Effector memory CD4-positive, alpha-beta T cell (primary cell): ENCODE data around the gene ABI3.

Experiments used
- DNase-seq, 3 donors: peaks; one replicate each; pipeline ENCODE4 v3.0.0-alpha.2; 2020
- H3K27ac ChIP-seq: 2 replicates; pipeline ENCODE4 v1.7.0; 2013; ENCODE audit warnings: mild to moderate bottlenecking, low read length, moderate library complexity; ENCODE audit not compliant: insufficient read depth, poor library complexity, severe bottlenecking
- H3K27me3 ChIP-seq: replicated peaks from 2 replicates; pipeline ENCODE4 v1.7.0; 2013; ENCODE audit warnings: mild to moderate bottlenecking, low read length; ENCODE audit not compliant: insufficient read depth, control insufficient read depth, poor library complexity, severe bottlenecking
- H3K36me3 ChIP-seq: 2 replicates; pipeline ENCODE4 v1.7.0; 2013; ENCODE audit warnings: mild to moderate bottlenecking, low read length, moderate library complexity; ENCODE audit not compliant: control insufficient read depth, insufficient read depth
- H3K4me1 ChIP-seq: 2 replicates; pipeline ENCODE4 v1.7.0; 2013; ENCODE audit warnings: low read length, mild to moderate bottlenecking; ENCODE audit not compliant: control insufficient read depth, insufficient read depth, poor library complexity, severe bottlenecking
- H3K4me3 ChIP-seq: 2 replicates; pipeline ENCODE4 v1.7.0; 2013; ENCODE audit warnings: low read length, low read depth, mild to moderate bottlenecking; ENCODE audit not compliant: insufficient read depth, poor library complexity, severe bottlenecking
- H3K9me3 ChIP-seq: 2 replicates; pipeline ENCODE4 v1.7.0; 2013; ENCODE audit warnings: mild to moderate bottlenecking, low read length, moderate library complexity; ENCODE audit not compliant: control insufficient read depth

Gene ABI3

GRCh38 chr17:49213847-49214246, 3.3 kb downstream of the ABI3 start:
- no peaks in the 10 kb centered on the region for H3K9me3 ChIP-seq
- no peaks in the 10 kb centered on the region for H3K36me3 ChIP-seq
- no peak for DNase-seq
- H3K4me3 ChIP-seq, result no peak overlapping the region
- no peaks in the 10 kb centered on the region for H3K27me3 ChIP-seq
- peaks cover 49% of the 10 kb centered on the region for H3K4me1 ChIP-seq
- peak overlapping the region; percentile 15 for H3K27ac ChIP-seq

- no peak overlapping the region for H3K4me3 ChIP-seq
- no peak for DNase-seq
- H3K27me3 ChIP-seq, result no peaks in the 10 kb centered on the region
- H3K9me3 ChIP-seq, result no peaks in the 10 kb centered on the region
- peaks cover 50% of the 10 kb centered on the region for H3K4me1 ChIP-seq
- H3K36me3 ChIP-seq, result no peaks in the 10 kb centered on the region
- H3K27ac ChIP-seq, result no peak overlapping the region
Observed at GRCh38 chr17:49214676-49215360, 4.3 kb downstream of the ABI3 start.

- Histone ChIP-seq H3K27me3 (no peaks in the 10 kb centered on the region), H3K27ac (peak overlapping the region; percentile 55), H3K4me3 (no peak overlapping the region), H3K4me1 (peaks cover 44% of the 10 kb centered on the region), H3K9me3 (no peaks in the 10 kb centered on the region), H3K36me3 (no peaks in the 10 kb centered on the region)
- no peak for DNase-seq
Observed at GRCh38 chr17:49216482-49216881, 6.0 kb downstream of the ABI3 start.

- Histone ChIP-seq H3K27ac (peak overlapping the region; percentile 55), H3K4me1 (peaks cover 42% of the 10 kb centered on the region), H3K27me3 (no peaks in the 10 kb centered on the region), H3K9me3 (no peaks in the 10 kb centered on the region), H3K4me3 (no peak overlapping the region), H3K36me3 (no peaks in the 10 kb centered on the region)
- DNase-seq, result no peak
Observed at GRCh38 chr17:49216953-49217650, 6.6 kb downstream of the ABI3 start.

GRCh38 chr17:49217651-49218413, 7.3 kb downstream of the ABI3 start:
- H3K36me3 ChIP-seq, result no peaks in the 10 kb centered on the region
- peaks cover 42% of the 10 kb centered on the region for H3K4me1 ChIP-seq
- H3K4me3 ChIP-seq, result peak overlapping the region; percentile 33
- DNase-seq, result peak; percentile 47 to 64 (median 63)
- H3K27me3 ChIP-seq, result no peaks in the 10 kb centered on the region
- peak overlapping the region; percentile 57 for H3K27ac ChIP-seq
- no peaks in the 10 kb centered on the region for H3K9me3 ChIP-seq

GRCh38 chr17:49218941-49219913, 8.7 kb downstream of the ABI3 start:
- H3K4me1 ChIP-seq, result peaks cover 55% of the 10 kb centered on the region

GRCh38 chr17:49219987-49220386, 9.5 kb downstream of the ABI3 start:
- DNase-seq, result no peak
- H3K36me3 ChIP-seq, result no peaks in the 10 kb centered on the region
- H3K4me3 ChIP-seq, result no peak overlapping the region
- no peaks in the 10 kb centered on the region for H3K9me3 ChIP-seq
- peaks cover 62% of the 10 kb centered on the region for H3K4me1 ChIP-seq
- H3K27ac ChIP-seq, result no peak overlapping the region
- H3K27me3 ChIP-seq, result no peaks in the 10 kb centered on the region

More at GRCh38 chr17:49218941-49219913, 8.7 kb downstream of the ABI3 start:
- peak; percentile 25 to 41 (median 29) for DNase-seq
- Histone ChIP-seq H3K4me3 (peak overlapping the region; percentile 12), H3K27ac (peak overlapping the region; percentile 53), H3K27me3 (no peaks in the 10 kb centered on the region), H3K9me3 (no peaks in the 10 kb centered on the region), H3K36me3 (no peaks in the 10 kb centered on the region)

- H3K36me3 ChIP-seq, result no peaks in the 10 kb centered on the region
- H3K4me3 ChIP-seq, result no peak overlapping the region
- H3K9me3 ChIP-seq, result no peaks in the 10 kb centered on the region
- no peak for DNase-seq
- no peak overlapping the region for H3K27ac ChIP-seq
- H3K4me1 ChIP-seq, result peaks cover 40% of the 10 kb centered on the region
- H3K27me3 ChIP-seq, result no peaks in the 10 kb centered on the region
Observed at GRCh38 chr17:49223168-49223516, 12.6 kb downstream of the ABI3 start.

- no peak overlapping the region for H3K27ac ChIP-seq
- no peaks in the 10 kb centered on the region for H3K36me3 ChIP-seq
- H3K27me3 ChIP-seq, result no peaks in the 10 kb centered on the region
- peak; percentile 27 to 43 (median 39) for DNase-seq
- H3K9me3 ChIP-seq, result no peaks in the 10 kb centered on the region
- H3K4me1 ChIP-seq, result peaks cover 35% of the 10 kb centered on the region
- peak overlapping the region; percentile 40 for H3K4me3 ChIP-seq
Observed at GRCh38 chr17:49223517-49224197, 13.2 kb downstream of the ABI3 start.
